PC-3 (cell line): ENCODE data around the gene TRIM38. TPM values are rescaled to one million over a fixed set of nuclear protein-coding genes. Genes with fewer than 3 reads are reported as not detected.

Source experiments
- ATAC-seq: fragments of 200-7000 bp; cut with Tn5 transposase; 2 replicates; pipeline ENCODE4 v1.9.1; 2020; ENCODE audit warnings: mild to moderate bottlenecking, moderate library complexity
- BruUV-seq: library from RNA; stranded (reverse); fragments of 400-500 nt; replicated peaks from 2 replicates; lab custom pipeline; 2021; lab: Mats Ljungman, UMichigan
- CTCF ChIA-PET: fragments of 300-600 bp; sonication (Branson Sonifier 250); formaldehyde crosslinking; loops from one replicate; lab custom pipeline; 2022; ENCODE audit warnings: antibody characterized with exemption; lab: Charles Lee
- POLR2A ChIA-PET: fragments of 300-600 bp; sonication (Branson Sonifier 250); formaldehyde crosslinking; loops from one replicate; lab custom pipeline; 2022; ENCODE audit warnings: antibody characterized with exemption; ENCODE audit not compliant: unreplicated experiment; lab: Charles Lee
- DNase-seq: peaks from one replicate; pipeline ENCODE4 v3.0.0-alpha.2; 2015
- H2AFZ ChIP-seq: fragments of 300-600 bp; sonication (generic); 2 replicates; pipeline ENCODE4 v1.6.0; 2016; ENCODE audit warnings: antibody characterized with exemption, low read length
- H3F3A ChIP-seq: fragments of 300-600 bp; sonication (generic); one replicate; pipeline ENCODE4 v1.6.0; 2017; ENCODE audit warnings: antibody characterized with exemption, low read length, control low read depth, mild to moderate bottlenecking; ENCODE audit not compliant: unreplicated experiment
- H3K27ac ChIP-seq: fragments of 300-600 bp; sonication (generic); 2 replicates; pipeline ENCODE4 v1.5.1; 2016; ENCODE audit warnings: mild to moderate bottlenecking, low read length
- H3K27me3 ChIP-seq: fragments of 300-600 bp; sonication (generic); 2 replicates; pipeline ENCODE4 v1.6.1; 2016; ENCODE audit warnings: low read length, mixed read lengths
- H3K36me3 ChIP-seq: fragments of 300-600 bp; sonication (generic); 2 replicates; pipeline ENCODE4 v1.6.1; 2016; ENCODE audit warnings: low read depth, mixed run types, low read length, mixed read lengths
- H3K4me1 ChIP-seq: fragments of 300-600 bp; sonication (generic); 2 replicates; pipeline ENCODE4 v1.5.1; 2016; ENCODE audit warnings: low read length; ENCODE audit not compliant: insufficient read depth
- H3K4me2 ChIP-seq: fragments of 300-600 bp; sonication (generic); 2 replicates; pipeline ENCODE4 v1.6.0; 2016; ENCODE audit warnings: low read length
- H3K4me3 ChIP-seq: fragments of 300-600 bp; sonication (generic); 2 replicates; pipeline ENCODE4 v1.5.1; 2016; ENCODE audit warnings: mild to moderate bottlenecking, low read length, mixed read lengths
- H3K79me2 ChIP-seq: fragments of 300-600 bp; sonication (generic); 2 replicates; pipeline ENCODE4 v1.6.1; 2017; ENCODE audit warnings: low read length, mixed read lengths
- H3K9ac ChIP-seq: fragments of 300-600 bp; sonication (generic); 2 replicates; pipeline ENCODE4 v1.6.0; 2016; ENCODE audit warnings: mild to moderate bottlenecking, low read length
- H3K9me2 ChIP-seq: fragments of 300-600 bp; sonication (generic); replicated peaks from 2 replicates; pipeline ENCODE4 v1.6.1; 2016; ENCODE audit warnings: mixed run types, low read length, mixed read lengths
- H3K9me3 ChIP-seq: fragments of 300-600 bp; sonication (generic); 2 replicates; pipeline ENCODE4 v1.6.1; 2016; ENCODE audit warnings: low read length, mixed read lengths
- H4K20me1 ChIP-seq: fragments of 300-600 bp; sonication (generic); 2 replicates; pipeline ENCODE4 v1.6.1; 2016; ENCODE audit warnings: low read length, mixed read lengths
- CTCF ChIP-seq: fragments of 300-600 bp; sonication (generic); conservative IDR thresholded peaks from 2 replicates; pipeline ENCODE4 v1.5.1; 2017; ENCODE audit warnings: antibody characterized with exemption, low read depth, mild to moderate bottlenecking, low read length
- EZH2 ChIP-seq: fragments of 300-600 bp; sonication (generic); IDR thresholded peaks from one replicate; pipeline ENCODE4 v1.6.1; 2017; ENCODE audit warnings: antibody characterized with exemption, mild to moderate bottlenecking, low read length; ENCODE audit not compliant: unreplicated experiment
- EZH2phosphoT487 ChIP-seq: fragments of 300-600 bp; sonication (generic); IDR thresholded peaks from 2 replicates; pipeline ENCODE4 v1.6.1; 2018; ENCODE audit warnings: mild to moderate bottlenecking, antibody characterized with exemption, low read length, borderline replicate concordance
- intact Hi-C: fragments of 100-400 bp; cut with micrococcal nuclease; formaldehyde crosslinking; loops from 2 replicates; pipeline ENCODE4 v1.9.0; 2023
- total RNA-seq: library from RNA; depleted of rRNA; stranded (reverse); fragments of >200 nt; gene quantifications from 2 replicates; pipeline ENCODE4 v1.2.3, GENCODE V29; 2014

The TRIM38 gene
- total RNA-seq, 1 experiment from 2014 or later = 5.6 TPM

GRCh38 chr6:25973923-25974555 lies 11.4 kb downstream of the TRIM38 start:
- intact Hi-C loops = no loop called here
- H3K79me2 ChIP-seq = no peaks in the 10 kb centered on the region
- no peak overlapping the region for H2AFZ ChIP-seq
- no peak overlapping the region for H3K27ac ChIP-seq
- H3K4me3 ChIP-seq = no peak overlapping the region
- no peaks in the 10 kb centered on the region for H3K9me3 ChIP-seq
- no peaks in the 10 kb centered on the region for H4K20me1 ChIP-seq
- no peak overlapping the region for H3K9ac ChIP-seq
- ATAC-seq (no peak), DNase-seq (no peak)
- no peak overlapping the region for H3K4me2 ChIP-seq
- ChIA-PET POLR2A (no interaction called here), CTCF (no interaction called here)
- no peaks in the 10 kb centered on the region for H3K27me3 ChIP-seq
- H3K4me1 ChIP-seq = peaks cover 22% of the 10 kb centered on the region
- TF ChIP-seq CTCF (no peak), EZH2 (no peak), EZH2phosphoT487 (no peak)
- no peaks in the 10 kb centered on the region for H3F3A ChIP-seq
- H3K36me3 ChIP-seq = peaks cover 43% of the 10 kb centered on the region
- no peaks in the 10 kb centered on the region for H3K9me2 ChIP-seq
- no TSS peak for BruUV-seq

- H4K20me1 ChIP-seq = no peaks in the 10 kb centered on the region
- no peak overlapping the region for H3K4me3 ChIP-seq
- no TSS peak for BruUV-seq
- POLR2A ChIA-PET = no interaction called here
- H3K9me2 ChIP-seq = no peaks in the 10 kb centered on the region
- TF ChIP-seq EZH2 = no peak
- TF ChIP-seq CTCF = no peak
- no peak for TF ChIP-seq EZH2phosphoT487
- no peaks in the 10 kb centered on the region for H3K79me2 ChIP-seq
- ATAC-seq = no peak
- no peak overlapping the region for H3K4me2 ChIP-seq
- no peak overlapping the region for H3K9ac ChIP-seq
- H3K27me3 ChIP-seq = no peaks in the 10 kb centered on the region
- intact Hi-C loops = no loop called here
- no peaks in the 10 kb centered on the region for H3K9me3 ChIP-seq
- DNase-seq = no peak
- H3K27ac ChIP-seq = no peak overlapping the region
- no peaks in the 10 kb centered on the region for H3F3A ChIP-seq
- CTCF ChIA-PET = no interaction called here
- peaks cover 12% of the 10 kb centered on the region for H3K4me1 ChIP-seq
- no peak overlapping the region for H2AFZ ChIP-seq
- peaks cover 47% of the 10 kb centered on the region for H3K36me3 ChIP-seq
Measured at GRCh38 chr6:25975923-25976560, 13.4 kb downstream of the TRIM38 start.

GRCh38 chr6:25980935-25981334 lies 18.3 kb downstream of the TRIM38 start:
- intact Hi-C loops = no loop called here
- peaks cover 34% of the 10 kb centered on the region for H3K36me3 ChIP-seq
- peaks cover 6% of the 10 kb centered on the region; the same call in 1 of the 2 replicates for H3K4me1 ChIP-seq
- H3K9ac ChIP-seq = no peak overlapping the region
- no peak overlapping the region for H2AFZ ChIP-seq
- no peak overlapping the region for H3K4me2 ChIP-seq
- TF ChIP-seq CTCF = no peak
- no peak for TF ChIP-seq EZH2
- TF ChIP-seq EZH2phosphoT487 = no peak
- POLR2A ChIA-PET = no interaction called here
- no peaks in the 10 kb centered on the region for H4K20me1 ChIP-seq
- no peak for ATAC-seq
- BruUV-seq = no TSS peak
- no peaks in the 10 kb centered on the region for H3K27me3 ChIP-seq
- H3K27ac ChIP-seq = no peak overlapping the region
- H3K4me3 ChIP-seq = no peak overlapping the region
- no peaks in the 10 kb centered on the region for H3K79me2 ChIP-seq
- no peak for DNase-seq
- no peaks in the 10 kb centered on the region for H3F3A ChIP-seq
- H3K9me2 ChIP-seq = no peaks in the 10 kb centered on the region
- CTCF ChIA-PET = no interaction called here
- H3K9me3 ChIP-seq = no peaks in the 10 kb centered on the region
